ENCODE measurements around the gene MISP.

Gene MISP

DNA sequence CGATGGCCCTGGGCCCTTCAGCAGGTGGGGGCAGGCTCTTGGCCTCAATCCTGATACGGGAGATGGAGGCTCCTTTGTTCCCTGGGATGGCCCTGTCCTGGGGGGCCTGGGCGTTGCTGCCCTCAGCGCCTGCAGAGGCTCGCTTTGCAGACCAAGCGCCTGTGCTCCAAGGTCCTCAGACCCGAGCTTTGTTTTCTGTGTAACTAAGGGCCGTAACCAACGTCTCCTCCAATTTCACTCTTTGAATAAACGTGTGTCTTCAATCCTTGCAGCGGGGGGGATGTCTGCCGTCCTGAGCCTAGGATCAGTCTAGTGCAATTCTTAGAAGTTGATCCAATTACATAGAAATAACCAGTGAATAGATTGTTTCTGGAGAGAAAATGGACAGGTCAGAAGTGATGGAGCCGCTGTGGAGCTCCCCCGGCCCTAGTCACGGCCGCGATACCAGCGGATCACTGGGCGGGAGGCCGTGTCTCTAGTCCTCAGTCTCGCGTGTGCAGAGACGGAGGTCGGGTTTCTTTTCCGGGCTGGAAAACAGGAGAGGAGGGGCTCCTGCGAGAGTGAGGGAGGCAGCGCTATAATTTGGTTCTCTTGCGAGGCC is 51.7 kb downstream of the MISP start:
- TF ChIP-seq, protein P1, sequence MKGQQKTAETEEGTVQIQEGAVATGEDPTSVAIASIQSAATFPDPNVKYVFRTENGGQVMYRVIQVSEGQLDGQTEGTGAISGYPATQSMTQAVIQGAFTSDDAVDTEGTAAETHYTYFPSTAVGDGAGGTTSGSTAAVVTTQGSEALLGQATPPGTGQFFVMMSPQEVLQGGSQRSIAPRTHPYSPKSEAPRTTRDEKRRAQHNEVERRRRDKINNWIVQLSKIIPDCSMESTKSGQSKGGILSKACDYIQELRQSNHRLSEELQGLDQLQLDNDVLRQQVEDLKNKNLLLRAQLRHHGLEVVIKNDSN (IDR thresholded peaks at IDR 0.05): no peak
- TF ChIP-seq EGR1 (IDR thresholded peaks at IDR 0.05) (no peak), RAD21 (IDR thresholded peaks at IDR 0.05; ENCODE audit: low read depth) (no peak), CREB1 (IDR thresholded peaks at IDR 0.05; ENCODE audit: low read depth) (no peak), EP300 (IDR thresholded peaks at IDR 0.05; ENCODE audit: borderline replicate concordance) (no peak), CEBPB (IDR thresholded peaks at IDR 0.05) (no peak), FOXM1 (IDR thresholded peaks at IDR 0.05; ENCODE audit: borderline replicate concordance, low read depth) (no peak)

DNA sequence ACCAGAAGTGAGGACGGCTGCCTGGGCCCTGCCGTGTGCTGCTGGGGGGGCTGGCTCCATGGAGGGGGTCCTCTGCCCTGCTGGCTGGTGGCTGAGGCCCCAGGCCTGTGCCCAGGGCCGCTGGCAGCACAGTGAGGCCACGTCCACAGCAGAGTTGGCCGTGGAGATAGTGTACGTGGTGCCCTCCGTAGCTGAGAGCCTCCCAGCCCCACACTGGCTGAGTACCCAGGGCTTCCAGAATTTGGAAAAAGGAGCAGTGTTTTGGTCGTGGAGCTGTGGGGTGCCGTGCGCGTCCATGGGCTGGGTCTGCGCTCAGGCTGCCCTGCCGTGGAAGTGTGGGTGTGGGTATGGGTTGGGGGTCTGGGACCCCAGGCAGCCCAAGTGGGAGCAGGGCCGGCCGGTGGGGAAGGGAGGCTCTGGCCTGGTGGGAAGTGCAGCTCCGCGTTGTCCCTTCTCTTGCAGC is 52.2 kb downstream of the MISP start:
- TF ChIP-seq, protein P2, sequence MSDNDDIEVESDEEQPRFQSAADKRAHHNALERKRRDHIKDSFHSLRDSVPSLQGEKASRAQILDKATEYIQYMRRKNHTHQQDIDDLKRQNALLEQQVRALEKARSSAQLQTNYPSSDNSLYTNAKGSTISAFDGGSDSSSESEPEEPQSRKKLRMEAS (IDR thresholded peaks at IDR 0.05): no peak
- TF ChIP-seq FOXM1 (IDR thresholded peaks at IDR 0.05; ENCODE audit: borderline replicate concordance, low read depth) (no peak), NFIC (IDR thresholded peaks at IDR 0.05) (no peak), CREB1 (IDR thresholded peaks at IDR 0.05; ENCODE audit: low read depth) (no peak), TCF12 (IDR thresholded peaks at IDR 0.05; ENCODE audit: low read depth) (no peak), EGR1 (IDR thresholded peaks at IDR 0.05) (no peak), CEBPB (IDR thresholded peaks at IDR 0.05) (no peak), EP300 (IDR thresholded peaks at IDR 0.05; ENCODE audit: borderline replicate concordance) (no peak), TEAD4 (IDR thresholded peaks at IDR 0.05) (no peak), RAD21 (IDR thresholded peaks at IDR 0.05; ENCODE audit: low read depth) (no peak), YY1 (IDR thresholded peaks at IDR 0.05; ENCODE audit: low read depth) (no peak)
- TF ChIP-seq, protein P3, sequence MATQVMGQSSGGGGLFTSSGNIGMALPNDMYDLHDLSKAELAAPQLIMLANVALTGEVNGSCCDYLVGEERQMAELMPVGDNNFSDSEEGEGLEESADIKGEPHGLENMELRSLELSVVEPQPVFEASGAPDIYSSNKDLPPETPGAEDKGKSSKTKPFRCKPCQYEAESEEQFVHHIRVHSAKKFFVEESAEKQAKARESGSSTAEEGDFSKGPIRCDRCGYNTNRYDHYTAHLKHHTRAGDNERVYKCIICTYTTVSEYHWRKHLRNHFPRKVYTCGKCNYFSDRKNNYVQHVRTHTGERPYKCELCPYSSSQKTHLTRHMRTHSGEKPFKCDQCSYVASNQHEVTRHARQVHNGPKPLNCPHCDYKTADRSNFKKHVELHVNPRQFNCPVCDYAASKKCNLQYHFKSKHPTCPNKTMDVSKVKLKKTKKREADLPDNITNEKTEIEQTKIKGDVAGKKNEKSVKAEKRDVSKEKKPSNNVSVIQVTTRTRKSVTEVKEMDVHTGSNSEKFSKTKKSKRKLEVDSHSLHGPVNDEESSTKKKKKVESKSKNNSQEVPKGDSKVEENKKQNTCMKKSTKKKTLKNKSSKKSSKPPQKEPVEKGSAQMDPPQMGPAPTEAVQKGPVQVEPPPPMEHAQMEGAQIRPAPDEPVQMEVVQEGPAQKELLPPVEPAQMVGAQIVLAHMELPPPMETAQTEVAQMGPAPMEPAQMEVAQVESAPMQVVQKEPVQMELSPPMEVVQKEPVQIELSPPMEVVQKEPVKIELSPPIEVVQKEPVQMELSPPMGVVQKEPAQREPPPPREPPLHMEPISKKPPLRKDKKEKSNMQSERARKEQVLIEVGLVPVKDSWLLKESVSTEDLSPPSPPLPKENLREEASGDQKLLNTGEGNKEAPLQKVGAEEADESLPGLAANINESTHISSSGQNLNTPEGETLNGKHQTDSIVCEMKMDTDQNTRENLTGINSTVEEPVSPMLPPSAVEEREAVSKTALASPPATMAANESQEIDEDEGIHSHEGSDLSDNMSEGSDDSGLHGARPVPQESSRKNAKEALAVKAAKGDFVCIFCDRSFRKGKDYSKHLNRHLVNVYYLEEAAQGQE (IDR thresholded peaks at IDR 0.05; ENCODE audit: low read depth): no peak
- TF ChIP-seq, protein P1 (IDR thresholded peaks at IDR 0.05): no peak

DNA sequence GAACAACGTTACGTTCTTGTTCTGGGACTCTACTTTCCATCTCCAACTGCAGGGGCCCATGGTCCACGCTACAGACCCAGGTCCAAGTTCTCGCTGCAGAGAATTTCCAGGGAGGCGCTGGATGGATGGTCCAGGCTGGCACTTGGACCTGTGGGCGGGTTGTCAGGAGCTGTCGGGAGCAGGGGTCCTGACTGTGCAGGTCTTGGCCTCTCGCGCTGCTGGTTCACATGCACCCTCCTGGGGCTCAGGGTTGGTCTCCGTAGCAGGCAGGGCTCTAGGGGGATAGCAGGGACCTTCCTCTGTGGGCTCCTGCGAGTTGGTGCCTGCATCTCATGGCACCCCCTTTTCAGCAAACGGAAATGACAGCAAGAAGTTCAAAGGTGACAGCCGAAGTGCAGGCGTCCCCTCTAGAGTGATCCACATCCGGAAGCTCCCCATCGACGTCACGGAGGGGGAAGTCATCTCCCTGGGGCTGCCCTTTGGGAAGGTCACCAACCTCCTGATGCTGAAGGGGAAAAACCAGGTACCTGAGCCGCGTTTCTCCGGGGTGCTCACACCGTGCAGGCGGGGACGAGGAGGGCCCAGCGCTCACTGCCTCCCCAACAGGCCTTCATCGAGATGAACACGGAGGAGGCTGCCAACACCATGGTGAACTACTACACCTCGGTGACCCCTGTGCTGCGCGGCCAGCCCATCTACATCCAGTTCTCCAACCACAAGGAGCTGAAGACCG is 52.9 kb downstream of the MISP start:
- no peak for TF ChIP-seq NFIC (IDR thresholded peaks at IDR 0.05)
- TF ChIP-seq, protein P3 (IDR thresholded peaks at IDR 0.05; ENCODE audit: low read depth): no peak
- no peak for TF ChIP-seq ZBTB7A (IDR thresholded peaks at IDR 0.05; ENCODE audit: low read depth)
- TF ChIP-seq EGR1 (IDR thresholded peaks at IDR 0.05): no peak
- TF ChIP-seq CEBPB (IDR thresholded peaks at IDR 0.05): no peak
- no peak for TF ChIP-seq TCF12 (IDR thresholded peaks at IDR 0.05; ENCODE audit: low read depth)
- TF ChIP-seq TAF1 (IDR thresholded peaks at IDR 0.05; ENCODE audit: low read depth): no peak
- TF ChIP-seq EP300 (IDR thresholded peaks at IDR 0.05; ENCODE audit: borderline replicate concordance): no peak
- no peak for TF ChIP-seq TEAD4 (IDR thresholded peaks at IDR 0.05)
- TF ChIP-seq RAD21 (IDR thresholded peaks at IDR 0.05; ENCODE audit: low read depth): no peak
- no peak for TF ChIP-seq YY1 (IDR thresholded peaks at IDR 0.05; ENCODE audit: low read depth)
- TF ChIP-seq, protein P1 (IDR thresholded peaks at IDR 0.05): no peak
- no peak for TF ChIP-seq CREB1 (IDR thresholded peaks at IDR 0.05; ENCODE audit: low read depth)
- TF ChIP-seq, protein P2 (IDR thresholded peaks at IDR 0.05): no peak
- TF ChIP-seq FOXM1 (IDR thresholded peaks at IDR 0.05; ENCODE audit: borderline replicate concordance, low read depth): no peak

DNA sequence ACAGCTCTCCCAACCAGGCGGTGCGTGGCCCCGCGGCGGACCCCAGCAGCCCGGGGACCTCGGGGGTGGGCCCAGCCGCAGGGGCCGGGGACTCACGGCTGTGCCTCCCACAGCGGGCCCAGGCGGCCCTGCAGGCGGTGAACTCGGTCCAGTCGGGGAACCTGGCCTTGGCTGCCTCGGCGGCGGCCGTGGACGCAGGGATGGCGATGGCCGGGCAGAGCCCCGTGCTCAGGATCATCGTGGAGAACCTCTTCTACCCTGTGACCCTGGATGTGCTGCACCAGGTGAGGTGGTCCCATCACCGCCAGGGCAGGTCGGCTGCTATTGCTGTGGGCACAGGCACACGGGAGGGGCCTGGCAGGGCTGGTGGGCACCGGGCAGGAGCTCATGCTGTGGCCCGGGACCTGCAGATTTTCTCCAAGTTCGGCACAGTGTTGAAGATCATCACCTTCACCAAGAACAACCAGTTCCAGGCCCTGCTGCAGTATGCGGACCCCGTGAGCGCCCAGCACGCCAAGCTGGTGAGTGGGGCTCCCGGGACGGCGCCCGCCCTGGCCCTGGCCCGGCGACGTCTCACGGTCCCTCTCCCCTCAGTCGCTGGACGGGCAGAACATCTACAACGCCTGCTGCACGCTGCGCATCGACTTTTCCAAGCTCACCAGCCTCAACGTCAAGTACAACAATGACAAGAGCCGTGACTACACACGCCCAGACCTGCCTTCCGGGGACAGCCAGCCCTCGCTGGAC is 53.7 kb downstream of the MISP start:
- TF ChIP-seq TEAD4 (IDR thresholded peaks at IDR 0.05) (no peak), YY1 (IDR thresholded peaks at IDR 0.05; ENCODE audit: low read depth) (no peak), ZBTB7A (IDR thresholded peaks at IDR 0.05; ENCODE audit: low read depth) (no peak), EP300 (IDR thresholded peaks at IDR 0.05; ENCODE audit: borderline replicate concordance) (no peak), TCF12 (IDR thresholded peaks at IDR 0.05; ENCODE audit: low read depth) (no peak), FOXM1 (IDR thresholded peaks at IDR 0.05; ENCODE audit: borderline replicate concordance, low read depth) (no peak)
